HG03064 (cell line): ENCODE measurements around the gene VSIG2.

Experiments
- ATAC-seq: cut with Tn5 transposase; IDR thresholded peaks from one replicate; pipeline ENCODE4 v1.9.1; 2021; ENCODE audit warnings: low read depth; ENCODE audit not compliant: unreplicated experiment

Gene VSIG2

GRCh38 chr11:124749912-124750311, 2.1 kb downstream of the VSIG2 start:
- ATAC-seq: no peak

- no peak for ATAC-seq
Observed at GRCh38 chr11:124748481-124749343, 3.3 kb downstream of the VSIG2 start.

GRCh38 chr11:124748100-124748418, 4.0 kb downstream of the VSIG2 start:
- no peak for ATAC-seq

- ATAC-seq: no peak
Observed at GRCh38 chr11:124747406-124748099, 4.5 kb downstream of the VSIG2 start.

- ATAC-seq: peak; percentile 87
Observed at GRCh38 chr11:124746621-124747243, 5.3 kb downstream of the VSIG2 start.

- ATAC-seq: peak; percentile 12
Observed at GRCh38 chr11:124745835-124746620, 6.0 kb downstream of the VSIG2 start.

GRCh38 chr11:124745270-124745834, 6.7 kb downstream of the VSIG2 start:
- no peak for ATAC-seq

- ATAC-seq: no peak
Observed at GRCh38 chr11:124743050-124743449, 9.0 kb downstream of the VSIG2 start.

- no peak for ATAC-seq
Observed at GRCh38 chr11:124742555-124742954, 9.5 kb downstream of the VSIG2 start.

GRCh38 chr11:124740277-124740882, 11.7 kb downstream of the VSIG2 start:
- ATAC-seq: peak; percentile 43

GRCh38 chr11:124739479-124740276, 12.4 kb downstream of the VSIG2 start, which contains the start of gene NRGN:
Gene NRGN, plus strand, starts transcription at chr11:124739942. Its CDS starts 143 bp downstream, at chr11:124740085.
- peak; percentile 95 for ATAC-seq

- no peak for ATAC-seq
Observed at GRCh38 chr11:124738713-124739478, 13.2 kb downstream of the VSIG2 start.

- no peak for ATAC-seq
Observed at GRCh38 chr11:124737638-124738305, 14.3 kb downstream of the VSIG2 start.

- no peak for ATAC-seq
Observed at GRCh38 chr11:124736736-124737135, 15.3 kb downstream of the VSIG2 start.

GRCh38 chr11:124732230-124732629, 19.8 kb downstream of the VSIG2 start:
- no peak for ATAC-seq

GRCh38 chr11:124729571-124729970, 22.5 kb downstream of the VSIG2 start:
- no peak for ATAC-seq

GRCh38 chr11:124728134-124728533, 23.9 kb downstream of the VSIG2 start:
- no peak for ATAC-seq

GRCh38 chr11:124727474-124727873, 24.6 kb downstream of the VSIG2 start:
- ATAC-seq: no peak
